IPS-18c (cell line): Measurements from ENCODE around the gene RPLP1.

Source experiments
- H3K4me3 ChIP-seq: 2 replicates; pipeline ENCODE4 v1.7.0; 2013; ENCODE audit warnings: low read depth, mild to moderate bottlenecking, low read length, moderate library complexity; ENCODE audit not compliant: insufficient read depth
- H3K9me3 ChIP-seq: one replicate; pipeline ENCODE4 v1.6.1; 2013; ENCODE audit warnings: mild to moderate bottlenecking, low read length, moderate library complexity; ENCODE audit not compliant: control insufficient read depth, insufficient read depth

Gene RPLP1

DNA sequence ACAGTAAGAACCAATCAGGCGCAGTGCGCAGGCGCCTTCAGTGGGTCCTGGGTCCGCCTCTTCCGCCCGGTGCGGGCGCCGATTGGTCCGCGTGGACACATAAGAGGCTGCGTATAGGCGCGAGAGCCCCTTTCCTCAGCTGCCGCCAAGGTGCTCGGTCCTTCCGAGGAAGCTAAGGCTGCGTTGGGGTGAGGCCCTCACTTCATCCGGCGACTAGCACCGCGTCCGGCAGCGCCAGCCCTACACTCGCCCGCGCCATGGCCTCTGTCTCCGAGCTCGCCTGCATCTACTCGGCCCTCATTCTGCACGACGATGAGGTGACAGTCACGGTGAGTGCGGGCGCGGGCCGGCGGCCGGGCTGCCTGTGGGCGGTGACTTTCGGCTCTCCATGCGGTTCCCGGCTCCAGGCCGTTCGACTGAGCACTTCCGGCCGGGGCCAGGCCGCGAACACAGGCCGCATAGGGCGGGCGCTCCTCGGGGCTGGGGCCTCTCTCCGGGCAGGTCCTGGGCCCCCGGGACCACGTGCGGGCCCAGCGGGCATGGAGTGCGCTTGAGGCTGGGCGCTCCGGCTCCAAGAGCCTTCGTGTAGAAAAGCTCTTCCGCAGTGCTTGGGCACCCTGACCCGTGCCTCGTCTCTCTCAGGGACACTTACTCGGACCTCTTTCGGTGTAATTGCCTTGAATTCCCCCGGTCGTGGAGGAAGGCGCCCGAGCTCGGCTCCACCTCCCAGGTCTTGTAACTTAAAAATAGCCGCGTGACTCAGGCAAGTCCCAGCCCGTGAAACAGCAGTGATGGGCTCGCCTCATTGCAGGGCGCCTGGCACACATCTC, at the start of gene RPLP1:
Gene RPLP1, plus strand, starts transcription at position 127 of the 830 bp plus-strand sequence. Its CDS starts 131 bp downstream, at position 258.
- Histone ChIP-seq H3K9me3 (no peaks in the 10 kb centered on the region), H3K4me3 (peak within 1 kb of the TSS; percentile 90)

- H3K4me3 ChIP-seq = no peak overlapping the region
- H3K9me3 ChIP-seq = no peaks in the 10 kb centered on the region
These were observed 49.0 kb upstream of the RPLP1 start for GRCh38 chr15:69403594-69403993.

DNA sequence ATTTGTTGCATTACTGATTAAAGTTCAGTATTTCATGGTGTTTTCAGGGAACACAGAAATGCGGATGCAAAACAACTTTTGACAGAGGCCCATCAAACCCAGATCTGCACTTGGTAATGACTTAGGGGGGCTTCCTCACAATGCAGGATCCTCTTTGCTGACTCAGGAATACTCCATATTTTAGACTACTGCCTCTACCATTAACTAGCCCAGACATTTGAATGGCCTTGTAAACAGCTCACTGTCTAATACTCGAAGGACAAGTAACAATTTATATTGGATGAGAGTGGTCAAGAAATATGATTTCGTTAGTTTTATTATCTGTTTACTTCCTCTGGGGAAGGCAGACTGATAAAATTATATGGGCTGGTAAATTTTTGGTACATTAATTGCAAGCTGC, 47.5 kb upstream of the RPLP1 start:
- Histone ChIP-seq H3K4me3 (no peak overlapping the region), H3K9me3 (no peaks in the 10 kb centered on the region)

- Histone ChIP-seq H3K9me3 (no peaks in the 10 kb centered on the region), H3K4me3 (no peak overlapping the region)
These were observed 44.8 kb upstream of the RPLP1 start for GRCh38 chr15:69407719-69408400.

DNA sequence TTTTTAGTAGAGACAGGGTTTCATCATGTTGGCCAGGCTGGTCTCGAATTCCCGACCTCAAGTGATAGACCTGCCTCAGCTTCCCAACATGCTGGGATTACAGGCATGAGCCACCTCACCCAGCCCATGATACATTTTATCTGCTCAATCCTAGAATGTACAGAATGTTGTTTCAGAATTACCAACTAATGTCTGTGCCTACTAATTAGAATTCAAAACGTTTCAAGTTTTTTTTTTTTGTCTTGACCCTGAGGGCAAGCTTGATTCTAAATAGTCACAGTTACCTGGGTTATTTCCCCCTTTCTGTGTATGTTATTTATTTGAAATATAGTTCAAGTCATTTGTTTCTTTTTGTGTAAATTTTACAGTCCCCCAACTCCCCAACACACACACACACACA, 43.8 kb upstream of the RPLP1 start:
- Histone ChIP-seq H3K4me3 (no peak overlapping the region), H3K9me3 (no peaks in the 10 kb centered on the region)

DNA sequence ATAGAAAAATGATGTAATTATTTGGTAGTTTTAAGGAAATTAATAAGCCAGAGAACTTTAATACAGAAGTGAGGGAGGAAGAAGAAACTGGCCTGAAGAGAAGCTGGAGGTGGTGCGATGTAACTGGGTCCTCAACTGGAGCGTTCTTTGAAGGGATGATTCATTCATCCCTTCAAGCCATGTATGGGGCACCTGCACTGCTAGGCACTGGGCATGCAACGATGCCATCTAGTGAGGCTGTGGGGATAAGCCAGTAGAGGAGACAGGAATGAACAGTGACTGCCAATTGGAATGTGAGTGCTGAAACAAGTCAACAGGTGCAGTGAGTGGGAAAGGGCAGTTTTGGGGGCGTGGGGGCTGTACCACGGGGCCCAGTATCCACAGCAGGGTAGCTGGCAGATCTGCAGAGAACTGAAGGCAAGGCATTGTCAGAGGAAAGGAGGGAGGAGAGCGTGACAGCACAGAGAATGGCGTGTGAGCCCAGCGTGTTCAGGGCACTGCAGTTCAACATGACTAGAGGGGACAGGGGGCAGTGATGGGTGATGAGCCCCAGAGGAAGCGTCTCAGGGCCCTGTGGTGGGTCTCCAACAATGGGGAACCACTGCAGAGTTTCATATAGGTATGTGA, 42.3 kb upstream of the RPLP1 start:
- H3K4me3 ChIP-seq = no peak overlapping the region

DNA sequence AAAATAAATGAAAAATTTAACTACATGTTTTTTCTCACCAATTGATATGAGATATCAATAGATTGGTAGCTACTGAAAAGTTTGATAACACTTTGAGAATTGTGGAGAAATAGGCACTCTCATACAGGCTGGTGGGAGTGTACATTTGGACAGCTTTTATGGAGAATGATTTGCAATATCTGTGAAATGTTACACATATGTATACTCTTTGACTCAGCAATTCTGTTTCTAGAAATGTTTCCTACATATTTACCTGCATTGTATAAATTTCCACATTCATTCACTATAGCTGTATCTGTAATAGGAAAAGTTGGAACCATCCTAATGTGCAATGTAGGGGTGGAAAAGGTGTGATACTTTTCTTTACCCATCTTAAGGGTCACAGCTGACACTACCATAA, 40.3 kb upstream of the RPLP1 start:
- H3K9me3 ChIP-seq = no peaks in the 10 kb centered on the region
- H3K4me3 ChIP-seq = no peak overlapping the region

More for the DNA sequence above, 42.3 kb upstream of the RPLP1 start:
- no peaks in the 10 kb centered on the region for H3K9me3 ChIP-seq

DNA sequence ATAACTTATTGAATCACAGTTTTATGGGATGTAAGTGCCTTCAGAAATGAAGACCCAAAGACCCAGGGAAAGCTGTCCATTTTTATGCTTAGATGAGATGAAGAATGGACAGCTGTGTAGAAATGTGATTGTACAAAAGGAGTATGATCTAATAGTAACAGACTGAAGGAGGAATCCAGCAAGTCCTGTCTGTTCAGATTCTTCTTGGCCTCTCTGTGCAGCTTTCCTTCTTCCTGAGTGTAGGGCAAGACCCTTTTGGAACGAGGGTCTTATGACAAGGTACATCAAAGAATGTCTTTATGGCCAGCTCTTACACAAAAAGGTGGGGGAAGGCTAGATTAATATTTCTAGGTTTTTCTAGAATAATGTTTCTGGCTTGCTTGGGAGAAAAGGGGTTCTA, 39.9 kb upstream of the RPLP1 start:
- Histone ChIP-seq H3K4me3 (no peak overlapping the region), H3K9me3 (no peaks in the 10 kb centered on the region)

- H3K4me3 ChIP-seq = peak within 1 kb of the TSS; percentile 84
- H3K9me3 ChIP-seq = no peaks in the 10 kb centered on the region
These were observed 38.6 kb upstream of the RPLP1 start, which contains the start of gene KIF23 for GRCh38 chr15:69413822-69414700. Gene KIF23, plus strand, starts transcription at chr15:69414349. Its CDS starts 117 bp downstream, at chr15:69414466.

DNA sequence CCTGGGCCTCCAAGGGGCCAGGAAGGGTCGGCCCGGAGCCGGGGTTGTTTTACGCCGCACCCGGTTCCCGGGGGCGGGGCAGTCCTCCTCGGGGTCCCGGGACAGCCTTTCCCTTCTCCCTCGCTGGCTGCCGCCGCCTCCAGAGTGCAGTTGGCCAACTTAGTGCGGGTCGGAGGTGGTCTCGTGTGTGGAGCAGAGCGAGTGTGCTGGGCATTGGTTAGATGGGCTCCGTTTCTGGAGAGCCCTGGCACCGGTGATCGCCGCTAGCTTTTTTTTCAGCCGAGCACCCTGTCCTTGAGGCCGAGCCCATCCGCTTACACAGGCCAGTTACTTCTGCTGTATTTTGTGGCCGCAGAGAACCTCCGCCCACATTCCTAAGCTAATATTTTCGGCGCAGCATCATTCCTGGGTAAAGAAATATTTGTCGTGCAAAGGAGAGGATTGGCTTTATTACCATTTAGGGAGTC, 37.9 kb upstream of the RPLP1 start:
- no peaks in the 10 kb centered on the region for H3K9me3 ChIP-seq
- H3K4me3 ChIP-seq = peak overlapping the region; percentile 84

DNA sequence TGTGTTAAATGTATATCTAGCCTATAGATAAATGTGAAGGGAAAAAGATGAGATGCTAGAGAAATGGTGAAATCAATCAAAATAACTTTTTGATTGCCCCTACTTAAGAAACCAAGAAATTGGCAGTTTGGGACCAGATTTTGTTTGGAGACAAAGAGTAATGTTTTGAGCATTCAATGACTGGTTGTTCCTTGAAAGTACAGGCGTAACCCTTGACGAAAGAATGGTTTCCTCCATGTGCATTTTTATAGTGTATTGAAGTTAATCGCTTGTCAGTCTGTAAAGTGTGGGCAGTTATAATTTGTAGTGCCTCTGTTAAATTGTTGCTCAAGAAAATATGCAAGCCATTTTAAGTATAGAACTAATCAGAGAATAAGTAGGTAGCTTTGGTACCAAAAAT, 37.2 kb upstream of the RPLP1 start:
- no peaks in the 10 kb centered on the region for H3K9me3 ChIP-seq
- peak overlapping the region; percentile 84; the same call in 1 of the 2 replicates for H3K4me3 ChIP-seq

DNA sequence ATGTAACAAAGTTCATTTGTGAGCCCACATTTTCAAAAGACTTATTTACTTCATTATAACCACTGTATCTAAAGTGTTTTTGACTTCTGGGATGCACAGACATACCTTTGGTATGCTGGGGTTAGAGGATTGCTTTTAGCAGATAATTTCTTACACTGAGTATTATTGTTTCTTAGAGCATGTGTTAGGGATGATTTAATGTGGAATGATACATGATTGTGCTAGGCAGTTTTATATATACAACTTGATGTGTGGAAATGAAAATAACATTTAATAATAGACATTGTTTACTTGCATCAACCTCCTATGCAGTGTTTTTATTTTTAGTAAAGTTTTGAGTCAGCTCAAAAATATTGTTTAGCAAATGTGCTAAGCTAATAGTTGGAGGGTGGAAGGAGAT, 35.0 kb upstream of the RPLP1 start:
- no peaks in the 10 kb centered on the region for H3K9me3 ChIP-seq
- no peak overlapping the region for H3K4me3 ChIP-seq

- Histone ChIP-seq H3K9me3 (no peaks in the 10 kb centered on the region), H3K4me3 (no peak overlapping the region)
These were observed 31.1 kb upstream of the RPLP1 start for GRCh38 chr15:69421498-69421897.

DNA sequence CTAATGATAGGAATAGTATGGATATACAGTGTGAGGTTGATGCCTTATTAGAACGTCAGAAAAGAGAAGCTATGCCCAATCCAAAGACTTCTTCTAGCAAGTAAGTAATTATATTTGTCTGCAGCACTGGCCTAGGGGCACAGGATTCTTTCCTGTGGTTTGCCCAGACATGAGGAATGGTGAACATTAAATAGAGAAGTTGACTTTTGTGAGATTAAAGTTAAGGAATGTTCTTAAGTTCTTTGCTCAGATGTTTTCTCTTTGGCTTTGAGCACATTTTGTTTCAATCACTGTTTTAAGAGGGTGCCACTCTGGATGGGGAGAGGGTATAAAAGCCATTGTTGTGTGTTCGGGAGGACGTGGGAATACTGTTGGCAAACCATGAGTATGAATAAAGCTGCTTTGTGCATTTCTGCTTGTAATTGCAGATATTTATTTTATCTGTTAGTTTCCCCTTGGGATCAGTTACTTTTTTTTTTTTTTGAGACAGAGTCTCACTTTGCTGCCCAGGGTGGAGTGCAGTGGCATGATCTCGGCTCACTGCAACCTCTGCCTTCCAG, 30.2 kb upstream of the RPLP1 start:
- H3K9me3 ChIP-seq = no peaks in the 10 kb centered on the region
- no peak overlapping the region for H3K4me3 ChIP-seq

DNA sequence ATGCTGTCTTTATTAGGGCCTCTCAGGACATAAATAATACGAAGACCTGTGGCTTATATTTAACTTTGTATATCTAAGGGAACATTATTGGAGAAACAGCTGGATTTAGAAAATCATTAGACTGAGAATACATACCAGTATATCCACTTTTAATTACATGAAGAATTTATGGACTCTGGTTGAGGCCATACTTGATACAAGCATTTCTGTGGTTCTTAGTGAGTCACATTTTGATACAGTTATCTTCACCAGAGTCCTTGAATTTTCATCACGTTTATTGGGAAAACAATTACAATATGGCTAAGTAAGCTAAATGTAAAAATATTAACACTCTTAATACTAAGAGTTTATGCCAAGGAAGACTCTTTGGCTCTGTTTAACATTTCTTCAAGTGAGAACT, 28.6 kb upstream of the RPLP1 start:
- Histone ChIP-seq H3K9me3 (no peaks in the 10 kb centered on the region), H3K4me3 (no peak overlapping the region)

GRCh38 chr15:69424748-69425413, 27.7 kb upstream of the RPLP1 start:
- Histone ChIP-seq H3K9me3 (no peaks in the 10 kb centered on the region), H3K4me3 (no peak overlapping the region)
